HepG2 (cell line): Measurements from ENCODE around the gene WBP1. TPM values are rescaled to one million over a fixed set of nuclear protein-coding genes. Genes with fewer than 3 reads are reported as not detected.

Experiments used
- ATAC-seq: fragments of 200-7000 bp; cut with Tn5 transposase; 3 replicates; pipeline ENCODE4 v1.9.1; 2020; ENCODE audit warnings: mild to moderate bottlenecking, moderate library complexity
- BruUV-seq: library from RNA; stranded (reverse); fragments of 400-500 nt; replicated peaks from 2 replicates; lab custom pipeline; 2021; lab: Mats Ljungman, UMichigan
- CTCF ChIA-PET: fragments of 300-600 bp; formaldehyde crosslinking; extraction: SDS; loops from one replicate; lab custom pipeline; 2021; ENCODE audit warnings: low total read pairs, inconsistent platforms, low intra/inter-chr PET ratio; lab: Yijun Ruan, JAX
- POLR2A ChIA-PET: fragments of 350-600 bp; sonication (Branson Sonifier 250); formaldehyde crosslinking; loops from one replicate; lab custom pipeline; 2020; ENCODE audit warnings: antibody characterized with exemption, inconsistent platforms; lab: Yijun Ruan, JAX
- DNase-seq: peaks from one replicate; pipeline ENCODE4 v3.0.0-alpha.2; 2015; ENCODE audit warnings: low spot score
- FAIRE-seq: peaks from 3 replicates; lab custom pipeline; 2011; peaks lifted over from hg19 to GRCh38; lab: Jason Lieb, UNC
- H2AFZ ChIP-seq: one replicate; pipeline ENCODE4 v1.6.1; 2011; ENCODE audit warnings: low read length, inconsistent platforms
- H3K27ac ChIP-seq: fragments of 300-600 bp; 3 replicates; pipeline ENCODE4 v1.8.0; 2011; ENCODE audit warnings: mixed run types, mild to moderate bottlenecking, mixed read lengths, low read length, inconsistent platforms; ENCODE audit not compliant: insufficient read depth; ENCODE audit errors: extremely low read length
- H3K27me3 ChIP-seq, 2 experiments: fragments of 200-600 bp in 1 of 2; 2 replicates in 1 of 2; 3 replicates in 1 of 2; pipeline versions ENCODE4 v1.6.0 to v1.8.0; 2011; ENCODE audit warnings: low read length in 2 of 2, mild to moderate bottlenecking in 2 of 2, moderate library complexity in 2 of 2, inconsistent platforms in 1 of 2; ENCODE audit not compliant: insufficient read depth in 2 of 2, control insufficient read depth in 1 of 2
- H3K36me3 ChIP-seq, 2 experiments: fragments of 200-600 bp in 1 of 2; replicated peaks in 1 of 2; 2 replicates in 1 of 2; 3 replicates in 1 of 2; pipeline versions ENCODE4 v1.5.1 to v1.8.0; 2011; ENCODE audit warnings: low read length in 2 of 2, inconsistent platforms in 1 of 2; ENCODE audit not compliant: insufficient read depth in 2 of 2, control insufficient read depth in 1 of 2
- H3K4me1 ChIP-seq: 2 replicates; pipeline ENCODE4 v1.5.1; 2012; ENCODE audit warnings: low read length, inconsistent platforms; ENCODE audit not compliant: insufficient read depth
- H3K4me2 ChIP-seq: 2 replicates; pipeline ENCODE4 v1.6.0; 2011; ENCODE audit warnings: low read depth, low read length, inconsistent platforms
- H3K4me3 ChIP-seq, 3 experiments: fragments of 200-600 bp in 1 of 3; sonication (generic), shearing (Covaris generic) in 1 of 3; replicated peaks in 1 of 3; 2 replicates each; pipeline ENCODE4 v1.5.1; 2011 to 2016; ENCODE audit warnings: low read length in 3 of 3, inconsistent platforms in 2 of 3, low read depth in 2 of 3, mild to moderate bottlenecking in 2 of 3, control low read depth in 1 of 3, mixed read lengths in 1 of 3; ENCODE audit not compliant: insufficient read depth in 1 of 3
- H3K79me2 ChIP-seq: one replicate; pipeline ENCODE4 v1.6.1; 2011; ENCODE audit warnings: low read length, inconsistent platforms; ENCODE audit not compliant: insufficient read depth
- H3K9ac ChIP-seq: 2 replicates; pipeline ENCODE4 v1.6.0; 2011; ENCODE audit warnings: mild to moderate bottlenecking, low read depth, low read length, inconsistent platforms; ENCODE audit not compliant: insufficient read depth
- H3K9me3 ChIP-seq: 2 replicates; pipeline ENCODE4 v1.5.1; 2012; ENCODE audit warnings: mild to moderate bottlenecking, low read length
- H4K20me1 ChIP-seq: 2 replicates; pipeline ENCODE4 v1.6.0; 2011; ENCODE audit warnings: inconsistent platforms, mild to moderate bottlenecking, low read length, moderate library complexity; ENCODE audit not compliant: insufficient read depth
- DRAP1 ChIP-seq: IDR thresholded peaks from 2 replicates; pipeline ENCODE4 v1.6.1; 2016; ENCODE audit warnings: missing genetic modification reagents, missing compliant biosample characterization
- FOSL2 ChIP-seq: sonication (generic); formaldehyde crosslinking; IDR thresholded peaks from 2 replicates; pipeline ENCODE4 v1.4.0; 2020; ENCODE audit warnings: missing genetic modification reagents
- NFE2L1 ChIP-seq: sonication (generic); formaldehyde crosslinking; IDR thresholded peaks from 2 replicates; pipeline ENCODE4 v1.4.0; 2020; ENCODE audit warnings: missing genetic modification reagents, mild to moderate bottlenecking, borderline replicate concordance
- RNF2 ChIP-seq: fragments of 450-650 bp; conservative IDR thresholded peaks from 2 replicates; pipeline ENCODE4 v1.6.1; 2016; ENCODE audit warnings: low read depth
- RNF219 ChIP-seq: sonication (generic); formaldehyde crosslinking; IDR thresholded peaks from 2 replicates; pipeline ENCODE4 v1.5.0; 2020; ENCODE audit warnings: mild to moderate bottlenecking, missing genetic modification reagents
- TFDP2 ChIP-seq: sonication (generic); formaldehyde crosslinking; IDR thresholded peaks from 2 replicates; pipeline ENCODE4 v1.4.0; 2020; ENCODE audit warnings: missing genetic modification reagents
- ZNF205 ChIP-seq: IDR thresholded peaks from 2 replicates; pipeline ENCODE4 v1.6.1; 2018; ENCODE audit warnings: missing biosample characterization, missing genetic modification reagents
- ZNF430 ChIP-seq: sonication (generic); formaldehyde crosslinking; IDR thresholded peaks from 2 replicates; pipeline ENCODE4 v1.9.0; 2021; ENCODE audit warnings: mild to moderate bottlenecking, missing genetic modification reagents
- ZNF484 ChIP-seq: sonication (generic); formaldehyde crosslinking; IDR thresholded peaks from 2 replicates; pipeline ENCODE4 v1.5.1; 2020; ENCODE audit warnings: mild to moderate bottlenecking, low read depth, missing genetic modification reagents, borderline replicate concordance
- ZNF552 ChIP-seq: sonication (generic); formaldehyde crosslinking; IDR thresholded peaks from 2 replicates; pipeline ENCODE4 v1.9.0; 2022; ENCODE audit warnings: missing genetic modification reagents, mild to moderate bottlenecking, borderline replicate concordance
- ZNF574 ChIP-seq: sonication (generic); formaldehyde crosslinking; IDR thresholded peaks from 2 replicates; pipeline ENCODE4 v1.4.0; 2020; ENCODE audit warnings: missing genetic modification reagents
- ZNF644 ChIP-seq: IDR thresholded peaks from 2 replicates; pipeline ENCODE4 v1.6.1; 2016; ENCODE audit warnings: low read depth
- WGBS: methylation state at CpG from one replicate; pipeline ENCODE4 v1.1.6; 2017; ENCODE audit warnings: low lambda C conversion rate; 5-methylcytosine and 5-hydroxymethylcytosine counted together
- in situ Hi-C: cut with HindIII; loops from 2 replicates; pipeline ENCODE4 v1.10.0; 2017; ENCODE audit warnings: low pct_unique_long_range_greater_than_20kb; ENCODE audit not compliant: extremely low pct_ligation_motif_present
- intact Hi-C: fragments of 100-400 bp; cut with micrococcal nuclease; formaldehyde crosslinking; loops from one replicate; pipeline ENCODE4 v1.10.0; 2022; ENCODE audit not compliant: unreplicated experiment
- polyA plus RNA-seq, 8 experiments: library from polyadenylated mRNA; depleted of rRNA in 3 of 8; stranded (reverse) in 7 of 8; unstranded in 1 of 8; fragments of >200 nt; fragmentation: Illumina TruSeq in 4 of 8; extraction: Trizol in 4 of 8; gene quantifications; 2 replicates each; pipeline versions ENCODE4 v1.2.1 to v1.2.3, GENCODE V29; 2011 to 2016; ENCODE audit warnings: low read depth in 4 of 8, missing spikeins in 1 of 8, mixed read lengths in 1 of 8; ENCODE audit not compliant: insufficient read depth in 1 of 8
- total RNA-seq, 5 experiments: library from RNA; depleted of rRNA; stranded (reverse); fragments of >200 nt; fragmentation: Illumina TruSeq; extraction: Trizol; gene quantifications; 2 replicates each; pipeline ENCODE4 v1.2.3, GENCODE V29; 2016; ENCODE audit warnings: low read depth in 1 of 5

Gene WBP1
- total and polyA plus RNA-seq, 2 of the 13 experiments (the other 11 are each of a cell fraction or from before 2014, with no cell fraction given), result 38.8 to 85.7 TPM

- TF ChIP-seq TFDP2 (CRISPR knock-in tag) (0 out of 2 replicates have a peak, but pooled peaks have one; percentile 37), DRAP1 (CRISPR knock-in tag) (peak; percentile 61)
Observed at GRCh38 chr2:74447230-74447999, 10.8 kb upstream of the WBP1 start (continued).

DNA sequence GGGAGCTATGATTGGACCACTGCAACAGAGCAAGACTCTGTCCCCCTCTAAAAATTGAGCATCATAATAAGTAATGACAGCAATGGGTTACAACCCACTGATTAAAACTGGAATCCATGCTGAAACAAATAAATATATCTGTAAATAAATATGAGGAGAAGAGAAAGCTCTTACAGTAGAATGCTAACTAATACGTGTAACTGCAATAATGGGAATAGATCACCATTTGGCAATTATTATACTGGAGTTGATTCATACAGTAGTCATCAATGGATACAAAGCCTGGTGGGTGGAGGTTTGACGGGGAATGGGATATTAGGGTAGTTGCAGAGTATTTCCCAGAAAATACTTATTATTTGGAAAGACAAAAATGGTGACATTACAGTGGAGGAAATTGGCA, 9.5 kb upstream of the WBP1 start:
- BruUV-seq, result no TSS peak
- TF ChIP-seq ZNF644 (no peak), ZNF430 (CRISPR knock-in tag) (no peak), NFE2L1 (CRISPR knock-in tag) (no peak), ZNF484 (CRISPR knock-in tag) (no peak), FOSL2 (CRISPR knock-in tag) (no peak), ZNF574 (no peak), RNF219 (CRISPR knock-in tag) (0 out of 2 replicates have a peak, but pooled peaks have one; percentile 59), RNF2 (no peak), ZNF552 (no peak), ZNF205 (no peak)

More for the DNA sequence above, 9.5 kb upstream of the WBP1 start:
- 58% methylated on average over 2 of the region's 2 CpGs for WGBS
- intact Hi-C loops (no loop called here), in situ Hi-C loops (no loop called here)
- no peak overlapping the region for H3K27ac ChIP-seq
- no peaks in the 10 kb centered on the region for H4K20me1 ChIP-seq
- no peaks in the 10 kb centered on the region for H3K27me3 ChIP-seq
- no peaks in the 10 kb centered on the region for H3K79me2 ChIP-seq
- H3K4me1 ChIP-seq, result peaks cover 66% of the 10 kb centered on the region
- POLR2A ChIA-PET, result interaction anchor here (1.3 to 11.6 kb wide), 4 partner anchors 7 to 32 kb away, joined by 3 to 342 read pairs (median 13); partner anchors contain the start of genes INO80B and WBP1
- peak overlapping the region; percentile 75; the same call in 1 of the 2 replicates for H3K4me2 ChIP-seq
- no peaks in the 10 kb centered on the region for H3K36me3 ChIP-seq
- FAIRE-seq (no peak), ATAC-seq (no peak), DNase-seq (no peak)
- no peak overlapping the region for H3K9ac ChIP-seq
- H3K4me3 ChIP-seq, result no peak overlapping the region
- CTCF ChIA-PET, result no interaction called here
- no peak overlapping the region for H2AFZ ChIP-seq
- H3K9me3 ChIP-seq, result no peaks in the 10 kb centered on the region
